Measurements from ENCODE around the gene SLMAP.

SLMAP gene, protein sequence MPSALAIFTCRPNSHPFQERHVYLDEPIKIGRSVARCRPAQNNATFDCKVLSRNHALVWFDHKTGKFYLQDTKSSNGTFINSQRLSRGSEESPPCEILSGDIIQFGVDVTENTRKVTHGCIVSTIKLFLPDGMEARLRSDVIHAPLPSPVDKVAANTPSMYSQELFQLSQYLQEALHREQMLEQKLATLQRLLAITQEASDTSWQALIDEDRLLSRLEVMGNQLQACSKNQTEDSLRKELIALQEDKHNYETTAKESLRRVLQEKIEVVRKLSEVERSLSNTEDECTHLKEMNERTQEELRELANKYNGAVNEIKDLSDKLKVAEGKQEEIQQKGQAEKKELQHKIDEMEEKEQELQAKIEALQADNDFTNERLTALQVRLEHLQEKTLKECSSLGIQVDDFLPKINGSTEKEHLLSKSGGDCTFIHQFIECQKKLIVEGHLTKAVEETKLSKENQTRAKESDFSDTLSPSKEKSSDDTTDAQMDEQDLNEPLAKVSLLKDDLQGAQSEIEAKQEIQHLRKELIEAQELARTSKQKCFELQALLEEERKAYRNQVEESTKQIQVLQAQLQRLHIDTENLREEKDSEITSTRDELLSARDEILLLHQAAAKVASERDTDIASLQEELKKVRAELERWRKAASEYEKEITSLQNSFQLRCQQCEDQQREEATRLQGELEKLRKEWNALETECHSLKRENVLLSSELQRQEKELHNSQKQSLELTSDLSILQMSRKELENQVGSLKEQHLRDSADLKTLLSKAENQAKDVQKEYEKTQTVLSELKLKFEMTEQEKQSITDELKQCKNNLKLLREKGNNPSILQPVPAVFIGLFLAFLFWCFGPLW

DNA sequence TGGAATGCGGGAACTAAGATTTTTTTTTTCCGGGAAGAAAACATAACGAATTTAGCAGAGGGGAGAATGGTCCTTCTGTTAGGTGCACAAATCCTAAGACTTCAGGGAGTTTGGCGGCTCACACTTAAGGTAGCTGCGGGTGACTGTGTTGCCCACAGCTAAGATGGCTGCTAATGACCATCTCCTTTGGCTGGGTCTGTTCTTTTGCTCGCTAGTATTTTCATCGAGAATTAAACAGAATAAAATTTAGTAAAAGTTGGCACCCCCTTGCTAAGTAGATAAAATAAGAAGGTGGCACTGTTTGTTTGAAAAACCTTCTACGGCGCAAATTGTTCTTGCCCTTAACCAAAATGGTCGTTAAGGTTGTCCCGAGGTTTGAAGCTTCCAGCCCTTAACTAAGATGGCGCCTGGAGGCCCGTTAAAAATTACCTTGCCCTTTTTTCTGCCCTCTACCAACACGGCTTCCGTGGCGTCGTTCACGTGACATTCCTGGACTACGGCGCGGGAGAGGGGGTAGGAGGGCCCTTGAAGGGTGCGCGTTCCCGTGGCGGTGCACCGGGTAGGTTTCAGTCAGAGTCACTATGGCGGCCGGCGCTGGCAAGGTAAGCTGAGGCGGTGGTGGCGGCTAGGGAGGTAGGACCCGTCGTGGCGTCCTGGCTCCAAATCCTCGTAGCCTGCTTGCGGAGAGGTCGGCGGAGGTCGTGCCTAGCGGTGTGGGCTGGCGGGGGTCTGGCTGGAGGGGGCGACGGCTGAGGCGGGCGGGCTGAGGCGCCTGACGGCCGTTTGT lies at the start of gene SLMAP:
TSS of gene SLMAP (plus strand) at position 569 of the 787 bp plus-strand sequence. CDS start 1,343 bp downstream, outside the sequence.
- DNase-seq = peak; percentile 96

DNA sequence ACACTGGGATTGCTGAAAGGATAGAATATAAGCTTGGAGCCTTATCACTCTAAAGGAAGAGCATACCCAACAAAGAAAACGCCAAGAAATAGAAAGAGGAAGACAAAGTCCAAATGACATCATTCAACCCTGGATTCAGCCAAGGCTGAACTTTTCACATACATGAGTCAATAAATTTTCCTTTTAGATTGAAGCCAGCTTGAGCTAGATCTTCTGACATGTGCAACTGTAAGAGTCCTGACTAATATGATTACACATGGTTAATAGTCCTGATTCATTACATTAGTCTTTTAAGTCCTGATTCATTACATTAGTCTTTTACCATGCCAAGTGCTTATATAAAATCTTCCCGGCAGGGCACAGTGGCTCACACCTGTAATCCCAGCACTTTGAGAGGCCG lies 49.6 kb upstream of the SLMAP start:
- no peak for DNase-seq

DNA sequence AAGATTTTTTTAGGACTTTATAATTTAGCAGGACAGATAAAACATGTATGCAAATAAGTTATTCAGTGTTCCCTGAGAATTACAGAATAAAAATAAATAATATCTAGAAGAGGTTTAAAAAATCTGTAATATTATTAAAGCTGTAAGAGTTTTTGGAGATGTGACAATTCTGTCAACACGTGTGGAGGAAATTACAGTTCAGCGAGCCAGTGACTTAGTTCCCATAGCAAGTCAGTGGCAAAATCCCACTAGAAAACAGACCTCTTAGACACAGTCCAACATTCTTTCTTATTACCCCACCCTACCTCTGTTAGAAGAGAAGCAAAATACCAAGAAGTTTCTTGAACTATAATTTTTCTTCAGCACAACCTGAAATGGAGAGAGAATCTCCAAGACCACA lies 47.1 kb upstream of the SLMAP start:
- no peak for DNase-seq

DNA sequence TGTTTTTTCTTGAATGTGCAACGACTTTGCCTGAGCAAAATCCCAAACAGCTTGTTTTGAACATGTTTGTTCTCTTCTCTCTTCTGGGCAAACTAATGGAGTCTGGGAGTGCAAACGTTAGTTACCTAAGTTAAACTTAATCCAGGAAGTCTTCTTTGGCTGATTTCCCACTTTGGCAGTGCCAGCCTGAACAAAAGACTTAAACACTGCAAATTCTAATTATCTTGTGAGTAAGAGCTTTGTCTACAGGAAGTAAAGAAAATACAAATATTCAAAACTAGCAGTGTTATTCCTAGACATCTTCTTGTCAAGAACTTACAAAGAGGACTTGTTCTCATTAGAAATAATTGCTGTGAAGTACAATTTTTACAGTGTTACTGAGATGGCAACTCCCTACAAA lies 46.5 kb upstream of the SLMAP start:
- DNase-seq = no peak

DNA sequence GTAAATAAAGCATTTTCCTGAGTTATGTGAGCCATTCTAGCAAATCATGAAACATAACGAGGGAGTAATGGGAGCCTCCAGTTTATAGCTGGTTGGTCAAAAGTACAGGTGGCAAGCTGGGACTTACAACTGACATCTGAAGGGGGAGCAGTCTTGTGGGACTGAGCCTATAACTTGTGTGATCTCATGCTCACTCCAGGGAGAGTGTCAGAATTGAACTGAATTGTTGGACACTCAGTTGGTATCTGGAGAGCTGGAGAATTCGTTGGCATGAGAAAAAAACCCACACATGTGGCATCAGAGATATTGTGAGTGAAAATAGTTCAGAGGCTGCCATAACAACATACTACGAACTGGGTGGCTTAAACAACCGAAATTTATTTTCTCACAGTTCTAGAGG lies 40.4 kb upstream of the SLMAP start:
- DNase-seq = no peak

- no peak for DNase-seq
These were observed 38.8 kb upstream of the SLMAP start for GRCh38 chr3:57717205-57717868.

DNA sequence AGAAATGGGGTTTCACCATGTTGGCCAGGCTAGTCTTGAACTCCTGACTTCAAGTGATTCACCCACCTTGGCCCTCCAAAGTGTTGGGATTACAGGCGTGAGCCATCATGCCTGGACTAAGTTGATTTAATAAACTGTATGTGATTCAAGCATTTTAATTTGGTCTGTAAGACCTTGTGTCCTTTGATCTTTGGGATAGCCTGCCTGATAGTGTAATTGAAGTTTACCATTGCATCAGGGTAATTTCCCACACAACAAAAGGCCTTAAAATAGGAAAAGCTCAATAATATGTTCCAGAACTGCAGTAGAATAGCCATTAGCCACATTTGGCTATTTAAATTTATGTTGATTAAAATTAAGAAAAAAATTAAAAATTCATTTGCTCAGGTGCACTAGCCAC lies 38.0 kb upstream of the SLMAP start:
- no peak for DNase-seq

DNA sequence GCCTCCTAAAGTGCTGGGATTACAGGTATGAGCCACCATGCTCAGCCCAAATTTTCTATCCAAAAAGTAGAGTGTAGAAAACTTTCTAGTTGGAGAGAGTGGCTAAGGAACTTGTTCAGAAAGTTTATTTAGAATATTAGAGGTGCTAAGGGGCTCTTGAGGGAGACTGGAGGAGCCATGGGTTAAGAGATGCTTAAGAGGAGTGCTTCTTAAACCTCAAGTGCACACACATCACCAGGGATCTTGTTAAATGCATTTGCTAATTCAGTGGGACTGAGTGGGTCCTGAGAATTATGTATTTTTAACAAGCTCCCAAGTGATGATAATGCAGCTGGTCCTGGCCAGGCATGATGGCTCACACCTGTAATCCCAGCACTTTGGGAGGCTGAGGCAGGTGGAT lies 29.7 kb upstream of the SLMAP start:
- DNase-seq = no peak

DNA sequence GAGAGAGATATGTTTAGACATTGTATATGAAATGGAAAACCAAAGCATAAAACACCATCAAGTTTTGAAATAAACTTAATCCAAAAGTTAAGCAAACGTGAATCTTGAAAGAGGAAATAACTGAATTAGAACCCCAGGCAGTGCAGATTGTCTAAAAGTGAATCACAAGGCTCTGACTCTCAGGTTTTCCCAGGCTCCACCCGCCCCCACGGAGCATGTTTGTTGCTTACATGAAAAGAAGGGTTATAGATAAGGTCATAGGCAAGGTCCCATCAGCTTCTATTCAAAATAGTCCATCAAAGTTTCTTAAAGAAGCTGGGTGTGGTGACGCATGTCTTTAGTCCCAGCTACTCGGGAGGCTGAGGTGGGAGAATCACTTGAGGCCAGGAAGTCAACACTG lies 29.0 kb upstream of the SLMAP start:
- no peak for DNase-seq

DNA sequence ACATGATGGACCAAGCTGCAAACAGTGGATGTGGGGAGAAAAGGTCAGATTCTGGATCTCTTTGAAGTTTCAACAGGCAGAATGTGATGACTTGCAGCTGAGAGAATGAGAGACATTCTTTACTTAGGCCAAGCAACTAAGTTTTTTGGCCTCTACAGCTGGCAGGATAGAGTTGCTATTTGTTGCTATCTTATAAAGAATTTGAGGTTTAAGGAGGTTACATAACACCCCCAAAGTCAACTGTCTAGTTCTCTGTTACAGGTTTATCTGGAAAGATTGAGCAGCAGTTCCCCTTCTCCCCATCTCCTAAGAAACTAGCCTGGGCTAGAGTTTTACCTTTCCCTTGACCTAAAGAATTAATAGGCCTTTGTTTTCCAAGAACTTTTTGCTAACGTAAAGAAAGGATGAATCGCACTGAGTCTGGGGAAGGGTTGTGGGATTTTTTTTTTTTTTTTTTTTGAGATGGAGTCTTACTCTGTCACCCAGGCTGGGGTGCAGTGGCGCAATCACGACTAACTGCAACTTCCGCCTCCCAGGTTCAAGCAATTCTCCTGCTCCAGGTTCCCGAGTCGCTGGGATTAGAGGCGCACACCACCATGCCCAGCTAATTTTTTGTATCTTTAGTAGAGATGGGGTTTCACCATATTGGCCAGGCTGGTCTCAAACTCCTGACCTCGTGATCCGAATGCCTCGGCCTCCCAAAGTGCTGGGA lies 26.6 kb upstream of the SLMAP start:
- DNase-seq = no peak

- no peak for DNase-seq
These were observed 25.4 kb upstream of the SLMAP start for GRCh38 chr3:57730682-57731081.

GRCh38 chr3:57731311-57731710 lies 24.8 kb upstream of the SLMAP start:
- DNase-seq = no peak

GRCh38 chr3:57733790-57734189 lies 22.3 kb upstream of the SLMAP start:
- DNase-seq = no peak

DNA sequence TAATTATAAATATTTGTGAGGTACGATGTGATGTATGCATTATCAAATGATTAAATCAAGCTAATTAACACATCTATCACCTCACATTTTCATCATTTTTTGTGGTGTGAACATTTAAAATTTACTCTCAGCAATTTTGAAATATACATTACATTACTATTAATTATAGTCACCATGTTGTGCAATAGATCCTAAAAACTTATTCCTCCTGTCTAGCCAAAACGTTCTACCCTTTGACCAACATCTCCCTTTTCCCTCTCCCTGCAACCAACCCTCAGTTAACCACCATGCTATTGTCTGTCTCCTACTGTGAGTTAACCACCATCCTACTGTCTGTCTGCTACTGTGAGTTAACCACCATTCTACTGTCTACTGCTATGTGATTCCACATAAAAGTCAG lies 20.7 kb upstream of the SLMAP start:
- no peak for DNase-seq

DNA sequence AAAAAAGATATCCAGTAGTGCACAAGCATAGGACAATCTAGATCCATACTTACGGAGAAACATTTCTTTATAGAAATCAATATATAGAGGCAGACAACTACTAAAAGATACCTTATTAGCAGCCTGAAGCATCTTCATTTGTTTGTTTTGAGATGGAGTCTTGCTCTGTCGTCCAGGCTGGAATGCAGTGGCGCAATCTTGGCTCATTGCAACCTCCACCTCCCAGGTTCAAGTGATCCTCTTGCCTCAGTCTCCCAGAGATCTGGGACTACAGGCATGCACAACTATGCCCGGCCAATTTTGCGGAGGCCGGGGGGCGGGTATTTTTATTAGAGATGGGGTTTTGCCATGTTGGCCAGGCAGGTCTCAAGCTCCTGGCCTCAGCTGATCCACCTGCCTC lies 18.3 kb upstream of the SLMAP start:
- no peak for DNase-seq

- DNase-seq = no peak
These were observed 17.7 kb upstream of the SLMAP start for GRCh38 chr3:57738391-57738790.

- no peak for DNase-seq
These were observed 16.1 kb upstream of the SLMAP start for GRCh38 chr3:57740027-57740426.

DNA sequence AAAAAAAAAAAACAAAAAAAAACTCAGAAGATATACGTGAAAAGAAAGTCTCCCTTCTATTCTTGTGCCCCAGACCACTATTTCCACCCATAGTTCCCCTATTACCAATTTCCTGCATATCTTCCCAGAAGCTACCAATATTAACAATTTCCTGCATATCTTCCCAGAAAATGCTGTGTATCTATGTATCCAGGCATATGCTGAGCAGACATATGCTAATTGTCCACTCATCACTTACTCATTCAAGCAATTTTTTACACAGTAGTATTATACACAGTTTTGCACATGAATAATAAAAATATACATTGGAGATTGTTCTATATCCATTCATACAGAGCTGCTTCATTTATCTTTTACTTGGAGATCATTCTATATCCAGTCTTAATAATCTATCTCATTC lies 12.6 kb upstream of the SLMAP start:
- DNase-seq = no peak

GRCh38 chr3:57745101-57745500 lies 11.0 kb upstream of the SLMAP start:
- no peak for DNase-seq

- DNase-seq = no peak
These were observed 9.7 kb upstream of the SLMAP start for GRCh38 chr3:57746156-57747010.

GRCh38 chr3:57749542-57749941 lies 6.6 kb upstream of the SLMAP start:
- no peak for DNase-seq

Measured in activated naive CD4-positive, alpha-beta T cell treated with Interleukin-2 at 50 U/mL for 16 hours (primary cell).